T-cell (primary cell): Measurements from ENCODE around the gene FBXW7. TPM values are rescaled to one million over a fixed set of nuclear protein-coding genes. Genes with fewer than 3 reads are reported as not detected.
A peak's percentile ranks its signal among the peaks of the same experiment; 100 is the strongest.
"Not testable (repeated sequence)": the region's sequence is repeated elsewhere in the genome, so short reads cannot be mapped to it uniquely, and the experiment has no call there.

ENCODE experiments used
- ATAC-seq, 4 experiments: fragments of 200-7000 bp in 3 of 4; fragments of 150-1000 bp in 1 of 4; cut with Tn5 transposase; replicated peaks in 1 of 4; 1 replicate in 3 of 4; 2 replicates in 1 of 4; pipeline ENCODE4 v1.10.0; 2021; ENCODE audit warnings: moderate library complexity in 3 of 4, mild to moderate bottlenecking in 2 of 4, moderate number of reproducible peaks in 1 of 4
- CTCF ChIA-PET, 2 donors: fragments of 300-600 bp; sonication (Branson Sonifier 250); formaldehyde crosslinking; loops; one replicate each; lab custom pipeline; 2022; ENCODE audit warnings: antibody characterized with exemption in 2 of 2; lab: Charles Lee
- POLR2A ChIA-PET, 2 donors: fragments of 300-600 bp; sonication (Branson Sonifier 250); formaldehyde crosslinking; loops; one replicate each; lab custom pipeline; 2022; ENCODE audit warnings: antibody characterized with exemption in 2 of 2; lab: Charles Lee
- DNase-seq, 35 experiments: peaks; one replicate each; pipeline versions ENCODE4 v3.0.0 to v3.0.0-alpha.2; 2013 to 2023
- H3K27ac ChIP-seq: one replicate; pipeline ENCODE4 v1.5.1; 2013; ENCODE audit warnings: low read length
- H3K27me3 ChIP-seq, 2 experiments: replicated peaks in 1 of 2; 1 replicate in 1 of 2; 2 replicates in 1 of 2; pipeline versions ENCODE4 v1.6.1 to v1.7.0; 2013; ENCODE audit warnings: low read length in 1 of 2, mixed read lengths in 1 of 2; ENCODE audit not compliant: control insufficient read depth in 2 of 2, insufficient read depth in 2 of 2; ENCODE audit errors: extremely low read depth in 1 of 2
- H3K36me3 ChIP-seq, 2 donors: 1 replicate in 1 of 2; 2 replicates in 1 of 2; pipeline versions ENCODE4 v1.6.1 to v1.7.0; 2013; ENCODE audit warnings: low read length in 1 of 2; ENCODE audit not compliant: control insufficient read depth in 2 of 2, insufficient read depth in 1 of 2; ENCODE audit errors: extremely low read depth in 1 of 2
- H3K4me1 ChIP-seq, 2 experiments: 1 replicate in 1 of 2; 2 replicates in 1 of 2; pipeline versions ENCODE4 v1.6.1 to v1.7.0; 2013; ENCODE audit warnings: low read length in 2 of 2, mixed read lengths in 1 of 2; ENCODE audit not compliant: insufficient read depth in 2 of 2, control insufficient read depth in 1 of 2; ENCODE audit errors: extremely low read depth in 1 of 2
- H3K4me3 ChIP-seq, 2 donors: 1 replicate in 1 of 2; 2 replicates in 1 of 2; pipeline versions ENCODE4 v1.5.1 to v1.7.0; 2013; ENCODE audit warnings: mild to moderate bottlenecking in 2 of 2, low read length in 1 of 2, moderate library complexity in 1 of 2; ENCODE audit not compliant: control insufficient read depth in 1 of 2; ENCODE audit errors: extremely low read depth in 1 of 2
- H3K9me3 ChIP-seq: 2 replicates; pipeline ENCODE4 v1.7.0; 2013
- H3K27ac Mint-ChIP-seq, 2 donors: one replicate each; pipeline ENCODE4 v1.8.0; 2020 to 2021; ENCODE audit warnings: mild to moderate bottlenecking in 2 of 2, mixed read lengths in 2 of 2
- H3K27me3 Mint-ChIP-seq, 2 donors: one replicate each; pipeline ENCODE4 v1.8.0; 2021 to 2022; ENCODE audit warnings: mixed read lengths in 2 of 2
- H3K36me3 Mint-ChIP-seq: one replicate; pipeline ENCODE4 v1.8.0; 2021; ENCODE audit warnings: mixed read lengths
- H3K4me1 Mint-ChIP-seq, 3 donors: one replicate each; pipeline ENCODE4 v1.8.0; 2020 to 2022; ENCODE audit warnings: mixed read lengths in 3 of 3, mild to moderate bottlenecking in 1 of 3
- H3K4me3 Mint-ChIP-seq, 3 donors: one replicate each; pipeline ENCODE4 v1.8.0; 2020 to 2022; ENCODE audit warnings: mild to moderate bottlenecking in 3 of 3, mixed read lengths in 3 of 3, moderate library complexity in 3 of 3
- H3K9me3 Mint-ChIP-seq, 3 donors: one replicate each; pipeline ENCODE4 v1.8.0; 2020 to 2022; ENCODE audit warnings: mixed read lengths in 3 of 3
- WGBS: methylation state at CpG from one replicate; pipeline ENCODE4 v1.1.5; 2013; ENCODE audit warnings: missing lambda C conversion rate; ENCODE audit not compliant: insufficient coverage; 5-methylcytosine and 5-hydroxymethylcytosine counted together
- total RNA-seq, 35 experiments: library from RNA in 6 of 35; stranded (reverse) in 6 of 35; fragments of 120-200 nt in 1 of 35; gene quantifications; one replicate each; pipeline versions ENCODE4 v1.2.1 to v1.2.4 and lab custom pipeline; 2013 to 2026

Gene FBXW7
- total RNA-seq, 5 donors from 2014 or later (not counting 1 experiment from before 2014, with no cell fraction given): 91.9 to 131 (median 96.0) TPM

GRCh38 chr4:152556834-152557233 lies 20.9 kb upstream of the FBXW7 start:
- Mint-ChIP-seq H3K27me3 (no peaks in the 10 kb centered on the region), H3K27ac (peak overlapping the region; percentile 66 to 93), H3K4me1 (peaks cover 42 to 47% (median 45%) of the 10 kb centered on the region in 3 donors), H3K36me3 (no peaks in the 10 kb centered on the region), H3K4me3 (no peak overlapping the region), H3K9me3 (no peaks in the 10 kb centered on the region)
- Histone ChIP-seq H3K4me1 (peaks cover 19 to 27% of the 10 kb centered on the region in 2 experiments), H3K9me3 (no peaks in the 10 kb centered on the region), H3K36me3 (no peaks in the 10 kb centered on the region), H3K27me3 (no peaks in the 10 kb centered on the region), H3K27ac (no peak overlapping the region), H3K4me3 (no peak overlapping the region)
- POLR2A ChIA-PET: interaction anchor here in 1 of 2 donors (1.0 kb wide), 1 partner anchor 20 kb away, joined by 3 read pairs; the partner anchor contains the start of gene FBXW7
- ATAC-seq (no peak), DNase-seq (no peak)
- 69% methylated on average over 3 of the region's 3 CpGs for WGBS
- CTCF ChIA-PET: interaction anchor here in 1 of 2 donors (0.8 kb wide), 1 partner anchor 20 kb away, joined by 4 read pairs; no protein-coding TSS in a partner anchor

DNA sequence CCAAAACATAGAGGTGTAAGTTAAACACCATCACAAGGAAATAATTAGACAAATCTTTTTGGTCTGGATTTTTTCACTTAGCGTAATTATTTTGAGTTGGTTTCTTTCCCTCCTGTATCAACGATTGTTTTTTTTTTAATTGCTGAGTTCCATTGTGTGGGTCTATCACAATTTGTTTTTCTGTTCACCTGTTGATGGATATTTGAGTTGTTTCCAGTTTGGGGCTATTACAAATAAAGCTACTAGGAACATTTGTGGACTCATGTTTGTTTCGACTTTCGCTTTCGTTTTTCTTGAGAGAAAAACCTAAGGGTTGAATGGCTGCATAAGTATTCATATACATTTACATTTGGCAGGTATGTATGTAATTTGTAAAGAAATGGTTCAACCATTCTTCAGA lies 20.4 kb upstream of the FBXW7 start:
- ChIA-PET CTCF (interaction anchor here in 1 of 2 donors (0.8 kb wide), 1 partner anchor 20 kb away, joined by 4 read pairs; no protein-coding TSS in a partner anchor), POLR2A (interaction anchor here in 1 of 2 donors (1.0 kb wide), 1 partner anchor 20 kb away, joined by 3 read pairs; the partner anchor contains the start of gene FBXW7)
- no CpG with 5 or more reads among the region's 5 CpGs for WGBS
- H3K36me3 Mint-ChIP-seq: no peaks in the 10 kb centered on the region
- peaks cover 42 to 53% (median 49%) of the 10 kb centered on the region in 3 donors for H3K4me1 Mint-ChIP-seq
- H3K27me3 Mint-ChIP-seq: no peaks in the 10 kb centered on the region
- H3K36me3 ChIP-seq: no peaks in the 10 kb centered on the region
- peaks cover 19 to 27% of the 10 kb centered on the region in 2 experiments for H3K4me1 ChIP-seq
- H3K4me3 Mint-ChIP-seq: peak overlapping the region; percentile 29 to 73 (median 57)
- no peaks in the 10 kb centered on the region for H3K9me3 Mint-ChIP-seq
- H3K27ac ChIP-seq: peak overlapping the region; percentile 37
- H3K27me3 ChIP-seq: no peaks in the 10 kb centered on the region
- peak overlapping the region; percentile 79 to 93 for H3K27ac Mint-ChIP-seq
- peak in 1 of 35 experiments; percentile 30 for DNase-seq
- peak overlapping the region in 1 of 2 donors; percentile 4 for H3K4me3 ChIP-seq
- no peaks in the 10 kb centered on the region for H3K9me3 ChIP-seq
- ATAC-seq: no peak

GRCh38 chr4:152554742-152555141 lies 18.9 kb upstream of the FBXW7 start:
- CTCF ChIA-PET: interaction anchor here (0.6 to 3.3 kb wide), 9 partner anchors 10 to 111 kb away, joined by 3 to 20 read pairs (median 4); partner anchors contain the start of gene FBXW7 (in 1 of the 2)
- H3K27me3 Mint-ChIP-seq: no peaks in the 10 kb centered on the region
- Histone ChIP-seq H3K4me3 (no peak overlapping the region), H3K4me1 (peaks cover 19 to 27% of the 10 kb centered on the region in 2 experiments), H3K27ac (peak overlapping the region; percentile 87), H3K9me3 (no peaks in the 10 kb centered on the region), H3K27me3 (no peaks in the 10 kb centered on the region), H3K36me3 (no peaks in the 10 kb centered on the region)
- no CpG with 5 or more reads among the region's 2 CpGs for whole genome bisulfite sequencing
- H3K27ac Mint-ChIP-seq: peak overlapping the region; percentile 92 to 95
- DNase-seq (no peak), ATAC-seq (no peak)
- peak overlapping the region in 1 of 3 donors; percentile 73 for H3K4me3 Mint-ChIP-seq
- POLR2A ChIA-PET: interaction anchor here in 1 of 2 donors (0.7 to 1.9 kb wide), 3 partner anchors 18 to 83 kb away, joined by 7 to 14 read pairs (median 7); partner anchors contain the start of gene FBXW7
- no peaks in the 10 kb centered on the region for H3K9me3 Mint-ChIP-seq
- H3K4me1 Mint-ChIP-seq: peaks cover 42 to 59% (median 53%) of the 10 kb centered on the region in 3 donors
- no peaks in the 10 kb centered on the region for H3K36me3 Mint-ChIP-seq

DNA sequence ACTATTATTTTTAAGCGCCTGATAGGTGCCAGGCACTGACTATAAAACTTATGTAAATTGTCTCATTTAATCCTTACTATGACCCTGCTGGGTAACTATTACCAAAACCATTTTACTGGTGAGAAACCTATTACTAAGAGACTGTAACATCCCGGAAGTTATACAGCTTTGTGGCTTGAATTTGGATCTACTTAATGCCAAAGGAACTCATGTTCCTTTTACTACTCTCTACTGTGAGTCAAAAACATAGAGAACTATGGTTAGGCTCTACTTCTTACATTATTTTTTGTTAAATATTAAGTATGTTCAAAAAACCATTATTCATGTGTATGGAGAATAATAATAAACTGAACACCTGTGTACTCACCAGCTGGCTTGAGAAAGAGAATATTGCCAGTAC lies 14.8 kb upstream of the FBXW7 start:
- H3K4me3 Mint-ChIP-seq, ATAC-seq, CTCF ChIA-PET, H3K9me3 ChIP-seq, H3K27ac Mint-ChIP-seq, DNase-seq, H3K27me3 ChIP-seq, H3K27me3 Mint-ChIP-seq, H3K4me3 ChIP-seq, H3K36me3 Mint-ChIP-seq, H3K36me3 ChIP-seq, H3K27ac ChIP-seq, H3K9me3 Mint-ChIP-seq: not testable (repeated sequence)
- peaks cover 19 to 30% of the 10 kb centered on the region in 2 experiments for H3K4me1 ChIP-seq
- H3K4me1 Mint-ChIP-seq: peaks cover 47 to 55% (median 50%) of the 10 kb centered on the region in 3 donors
- WGBS: no CpG with 5 or more reads among the region's 2 CpGs
- POLR2A ChIA-PET: interaction anchor here in 1 of 2 donors (0.6 kb wide), 1 partner anchor 67 kb away, joined by 4 read pairs; no protein-coding TSS in a partner anchor

DNA sequence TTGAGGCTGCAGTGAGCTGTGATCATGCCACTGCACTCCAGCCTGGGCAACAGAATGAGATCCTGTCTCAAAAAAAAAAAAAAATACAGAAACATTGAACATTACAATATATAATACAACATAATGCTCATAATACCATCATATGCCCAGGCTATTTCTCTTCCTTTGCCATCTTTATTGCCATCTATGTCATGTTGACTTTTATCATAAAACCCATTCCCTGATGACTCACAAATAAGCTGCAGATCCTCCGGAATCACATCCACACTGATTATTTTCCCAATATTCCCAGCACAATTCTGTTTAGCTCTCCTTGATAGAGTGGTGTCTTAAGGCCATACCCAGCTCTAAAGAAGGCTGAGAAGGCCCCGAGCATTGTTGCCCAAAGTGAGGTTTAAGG lies 9.2 kb upstream of the FBXW7 start:
- no peak overlapping the region for H3K4me3 Mint-ChIP-seq
- no peaks in the 10 kb centered on the region for H3K9me3 Mint-ChIP-seq
- peak overlapping the region; percentile 60 to 68 for H3K27ac Mint-ChIP-seq
- H3K36me3 ChIP-seq: peaks cover 0 to 5% of the 10 kb centered on the region in 2 donors
- ATAC-seq (no peak), DNase-seq (no peak)
- H3K27me3 ChIP-seq: no peaks in the 10 kb centered on the region
- H3K4me1 ChIP-seq: peaks cover 0 to 28% of the 10 kb centered on the region in 2 experiments
- no peaks in the 10 kb centered on the region for H3K9me3 ChIP-seq
- CTCF ChIA-PET: interaction anchor here in 1 of 2 donors (0.7 kb wide), 1 partner anchor 9 kb away, joined by 3 read pairs; no protein-coding TSS in a partner anchor
- peaks cover 2% of the 10 kb centered on the region for H3K36me3 Mint-ChIP-seq
- H3K4me3 ChIP-seq: no peak overlapping the region
- no peaks in the 10 kb centered on the region for H3K27me3 Mint-ChIP-seq
- WGBS: no CpG with 5 or more reads among the region's 2 CpGs
- H3K4me1 Mint-ChIP-seq: peaks cover 22 to 40% (median 36%) of the 10 kb centered on the region in 3 donors
- no peak overlapping the region for H3K27ac ChIP-seq
- POLR2A ChIA-PET: no interaction called here

- H3K4me3 Mint-ChIP-seq, POLR2A ChIA-PET, H3K27me3 Mint-ChIP-seq, H3K9me3 ChIP-seq, H3K36me3 Mint-ChIP-seq, H3K27me3 ChIP-seq, H3K27ac ChIP-seq, H3K4me3 ChIP-seq, H3K9me3 Mint-ChIP-seq: not testable (repeated sequence)
- DNase-seq (peak in 1 of 35 experiments; percentile 15), ATAC-seq (peak in 2 of 4 experiments; percentile 69 to 80)
- Histone ChIP-seq H3K36me3 (peaks cover 0 to 11% of the 10 kb centered on the region in 2 donors), H3K4me1 (peaks cover 0 to 33% of the 10 kb centered on the region in 2 experiments)
- CTCF ChIA-PET: interaction anchor here in 1 of 2 donors (0.7 to 1.0 kb wide), 2 partner anchors 10 to 41 kb away, joined by 3 to 5 read pairs; no protein-coding TSS in a partner anchor
- no CpG with 5 or more reads among the region's 8 CpGs for WGBS
- Mint-ChIP-seq H3K27ac (peak overlapping the region; percentile 60 to 68), H3K4me1 (peaks cover 28 to 46% (median 39%) of the 10 kb centered on the region in 3 donors)
These were observed 8.6 kb upstream of the FBXW7 start for GRCh38 chr4:152544533-152544932.
